22Rv1 (cell line): Measurements from ENCODE around the gene DNAJB7.

Experiments
- CTCF ChIP-seq: fragments of 450-650 bp; IDR thresholded peaks from 2 replicates; pipeline ENCODE4 v1.5.1; 2017; ENCODE audit warnings: mild to moderate bottlenecking
- ZFX ChIP-seq: fragments of 450-650 bp; IDR thresholded peaks from 2 replicates; pipeline ENCODE4 v1.6.1; 2017; ENCODE audit warnings: antibody characterized with exemption, borderline replicate concordance

DNA sequence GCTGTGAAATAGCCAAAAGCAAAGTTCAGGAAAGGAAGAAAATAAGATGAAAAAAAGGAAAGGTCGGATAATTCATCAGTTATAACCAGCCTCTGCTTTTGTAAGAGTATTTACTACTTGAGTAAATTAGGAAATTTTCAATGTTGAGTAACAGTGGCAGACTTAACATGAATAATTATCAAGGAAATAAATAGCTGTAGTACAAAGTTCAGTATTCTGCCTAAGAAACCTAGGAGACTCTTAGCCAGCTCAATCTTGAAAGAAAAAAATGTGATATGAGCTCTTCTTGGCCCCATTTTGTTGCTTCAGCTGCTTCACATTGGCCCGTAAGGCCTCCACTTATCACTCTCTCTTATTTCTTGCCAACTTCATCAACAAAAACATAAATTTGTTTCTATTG is 17.0 kb upstream of the DNAJB7 start:
- TF ChIP-seq CTCF (no peak), ZFX (no peak)
